ENCODE measurements around the gene TMEM219. TPM values are rescaled to one million over a fixed set of nuclear protein-coding genes. Genes with fewer than 3 reads are reported as not detected.

Gene TMEM219
- total and polyA plus RNA-seq, 2 of the 8 experiments (the other 6 are each of a cell fraction or from before 2014, with no cell fraction given) = 60.2 to 116 TPM

DNA sequence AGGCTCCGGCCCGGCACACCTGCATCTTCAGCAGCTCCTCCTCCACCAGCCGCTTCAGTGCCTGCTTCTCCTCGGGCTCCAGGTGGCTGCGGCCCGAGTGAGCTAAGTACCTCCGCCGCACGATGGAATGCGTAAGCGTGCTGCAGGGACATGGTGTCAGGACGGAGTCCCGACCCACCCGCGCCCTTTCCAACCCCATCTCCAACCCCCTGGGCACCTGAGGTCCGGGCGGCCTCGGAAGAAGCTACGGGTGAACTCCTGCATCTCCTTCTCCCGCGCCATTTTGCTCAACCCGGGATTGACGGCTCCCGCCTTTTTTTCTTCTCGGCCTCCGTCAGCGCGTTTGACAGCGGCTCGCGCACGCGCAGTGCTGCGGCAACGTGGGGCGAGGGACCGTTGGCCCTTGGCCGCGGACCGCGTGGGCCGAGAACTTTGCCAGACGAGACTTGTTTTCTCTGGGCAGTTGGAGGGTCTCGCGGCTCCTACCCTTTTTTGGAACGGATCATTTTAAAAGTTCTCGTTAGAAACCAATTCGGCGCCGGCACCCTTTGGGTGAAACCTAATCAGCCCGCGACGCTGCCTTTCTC, 33.5 kb downstream of the TMEM219 start, which contains the start of gene HIRIP3 (continued):
- TF ChIP-seq, protein P1, sequence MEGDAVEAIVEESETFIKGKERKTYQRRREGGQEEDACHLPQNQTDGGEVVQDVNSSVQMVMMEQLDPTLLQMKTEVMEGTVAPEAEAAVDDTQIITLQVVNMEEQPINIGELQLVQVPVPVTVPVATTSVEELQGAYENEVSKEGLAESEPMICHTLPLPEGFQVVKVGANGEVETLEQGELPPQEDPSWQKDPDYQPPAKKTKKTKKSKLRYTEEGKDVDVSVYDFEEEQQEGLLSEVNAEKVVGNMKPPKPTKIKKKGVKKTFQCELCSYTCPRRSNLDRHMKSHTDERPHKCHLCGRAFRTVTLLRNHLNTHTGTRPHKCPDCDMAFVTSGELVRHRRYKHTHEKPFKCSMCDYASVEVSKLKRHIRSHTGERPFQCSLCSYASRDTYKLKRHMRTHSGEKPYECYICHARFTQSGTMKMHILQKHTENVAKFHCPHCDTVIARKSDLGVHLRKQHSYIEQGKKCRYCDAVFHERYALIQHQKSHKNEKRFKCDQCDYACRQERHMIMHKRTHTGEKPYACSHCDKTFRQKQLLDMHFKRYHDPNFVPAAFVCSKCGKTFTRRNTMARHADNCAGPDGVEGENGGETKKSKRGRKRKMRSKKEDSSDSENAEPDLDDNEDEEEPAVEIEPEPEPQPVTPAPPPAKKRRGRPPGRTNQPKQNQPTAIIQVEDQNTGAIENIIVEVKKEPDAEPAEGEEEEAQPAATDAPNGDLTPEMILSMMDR (IDR thresholded peaks at IDR 0.05; ENCODE audit: control extremely low read depth in 1 of 3, insufficient read depth in 1 of 3, low read depth in 1 of 3, low read length in 3 of 3) = no peak
- TF ChIP-seq RBBP5 (IDR thresholded peaks at IDR 0.05; ENCODE audit: borderline replicate concordance, low read depth, low read length) (no peak), TEAD4 (IDR thresholded peaks at IDR 0.05; ENCODE audit: low read depth, low read length) (no peak), RAD21 (IDR thresholded peaks at IDR 0.05 in 1 of 2, conservative IDR thresholded peaks at IDR 0.05 in 1 of 2; ENCODE audit: low read depth in 2 of 2, low read length in 2 of 2) (no peak), FOSL1 (IDR thresholded peaks at IDR 0.05; ENCODE audit: insufficient read depth, low read depth, low read length) (no peak), BCL11A (IDR thresholded peaks at IDR 0.05; ENCODE audit: low read depth in 2 of 2, low read length in 2 of 2) (no peak)
- TF ChIP-seq, protein P2, sequence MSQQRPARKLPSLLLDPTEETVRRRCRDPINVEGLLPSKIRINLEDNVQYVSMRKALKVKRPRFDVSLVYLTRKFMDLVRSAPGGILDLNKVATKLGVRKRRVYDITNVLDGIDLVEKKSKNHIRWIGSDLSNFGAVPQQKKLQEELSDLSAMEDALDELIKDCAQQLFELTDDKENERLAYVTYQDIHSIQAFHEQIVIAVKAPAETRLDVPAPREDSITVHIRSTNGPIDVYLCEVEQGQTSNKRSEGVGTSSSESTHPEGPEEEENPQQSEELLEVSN (IDR thresholded peaks at IDR 0.05) = peak; percentile 99

Data from H1 (cell line).